Naive thymus-derived CD8-positive, alpha-beta T cell (primary cell): ENCODE data around the gene PBX3. TPM values are rescaled to one million over a fixed set of nuclear protein-coding genes. Genes with fewer than 3 reads are reported as not detected.

Experiments
- ATAC-seq, 2 donors: fragments of 150-1000 bp; cut with Tn5 transposase in 1 of 2; sonication (Bioruptor Pico), chemical (Tn5 transposase) in 1 of 2; 1 replicate in 1 of 2; 2 replicates in 1 of 2; pipeline ENCODE4 v1.10.0; 2021; ENCODE audit warnings: mild to moderate bottlenecking in 2 of 2, moderate library complexity in 2 of 2
- POLR2A ChIA-PET: fragments of 350-600 bp; sonication (Branson Sonifier 250); formaldehyde crosslinking; loops from one replicate; lab custom pipeline; 2021; ENCODE audit warnings: antibody characterized with exemption; lab: Charles Lee
- DNase-seq, 10 donors: peaks; one replicate each; pipeline versions ENCODE4 v3.0.0 to v3.0.0-alpha.2; 2020 to 2022
- H3K27ac Mint-ChIP-seq, 10 donors: one replicate each; pipeline ENCODE4 v1.8.0; 2020 to 2022; ENCODE audit warnings: mild to moderate bottlenecking in 10 of 10, mixed read lengths in 10 of 10, moderate library complexity in 4 of 10, inconsistent platforms in 1 of 10
- H3K27me3 Mint-ChIP-seq, 5 donors: one replicate each; pipeline ENCODE4 v1.8.0; 2021 to 2022; ENCODE audit warnings: mixed read lengths in 5 of 5
- H3K36me3 Mint-ChIP-seq, 3 donors: one replicate each; pipeline ENCODE4 v1.8.0; 2020 to 2022; ENCODE audit warnings: mixed read lengths in 3 of 3, mild to moderate bottlenecking in 2 of 3, inconsistent platforms in 1 of 3
- H3K4me1 Mint-ChIP-seq, 4 donors: one replicate each; pipeline ENCODE4 v1.8.0; 2021 to 2022; ENCODE audit warnings: mixed read lengths in 4 of 4
- H3K4me3 Mint-ChIP-seq, 10 donors: one replicate each; pipeline ENCODE4 v1.8.0; 2020 to 2022; ENCODE audit warnings: mild to moderate bottlenecking in 10 of 10, mixed read lengths in 10 of 10, moderate library complexity in 6 of 10, inconsistent platforms in 1 of 10
- H3K9me3 Mint-ChIP-seq, 9 donors: one replicate each; pipeline ENCODE4 v1.8.0; 2020 to 2022; ENCODE audit warnings: mixed read lengths in 9 of 9, mild to moderate bottlenecking in 3 of 9, inconsistent platforms in 1 of 9, moderate library complexity in 1 of 9
- polyA plus RNA-seq, 3 donors: library from polyadenylated mRNA; unstranded; fragments of 300-500 nt; fragmentation: Illumina TruSeq; gene quantifications; one replicate each; pipeline ENCODE4 v1.2.3, GENCODE V29; 2021
- total RNA-seq, 8 experiments: library from RNA in 2 of 8; stranded (reverse) in 2 of 8; gene quantifications; one replicate each; pipeline ENCODE4 v1.2.3 and lab custom pipeline; 2021 to 2026

The PBX3 gene
- total and polyA plus RNA-seq, 5 experiments from 2014 or later: 2.9 to 27.5 (median 4.2) TPM

GRCh38 chr9:125908136-125908535 is 161.0 kb downstream of the PBX3 start:
- no peak overlapping the region for H3K4me3 Mint-ChIP-seq
- no peak overlapping the region for H3K27ac Mint-ChIP-seq
- H3K36me3 Mint-ChIP-seq: no peaks in the 10 kb centered on the region
- no peaks in the 10 kb centered on the region for H3K9me3 Mint-ChIP-seq
- ATAC-seq (no peak), DNase-seq (no peak)
- POLR2A ChIA-PET: no interaction called here
- peaks cover 0 to 2% (median 0%) of the 10 kb centered on the region in 5 donors for H3K27me3 Mint-ChIP-seq
- peaks cover 0 to 8% (median 4%) of the 10 kb centered on the region in 4 donors for H3K4me1 Mint-ChIP-seq

GRCh38 chr9:125908966-125909365 is 161.8 kb downstream of the PBX3 start:
- H3K4me1 Mint-ChIP-seq: peaks cover 0 to 8% (median 4%) of the 10 kb centered on the region in 4 donors
- no peaks in the 10 kb centered on the region for H3K36me3 Mint-ChIP-seq
- H3K4me3 Mint-ChIP-seq: no peak overlapping the region
- H3K9me3 Mint-ChIP-seq: no peaks in the 10 kb centered on the region
- DNase-seq: no peak
- POLR2A ChIA-PET: no interaction called here
- H3K27ac Mint-ChIP-seq: no peak overlapping the region
- peaks cover 0 to 2% (median 0%) of the 10 kb centered on the region in 5 donors for H3K27me3 Mint-ChIP-seq
- ATAC-seq: no peak

- POLR2A ChIA-PET: no interaction called here
- no peak for DNase-seq
- Mint-ChIP-seq H3K27ac (no peak overlapping the region), H3K4me3 (no peak overlapping the region), H3K27me3 (peaks cover 0 to 2% (median 0%) of the 10 kb centered on the region in 5 donors), H3K36me3 (no peaks in the 10 kb centered on the region), H3K4me1 (peaks cover 0 to 3% (median 2%) of the 10 kb centered on the region in 4 donors), H3K9me3 (no peaks in the 10 kb centered on the region)
- ATAC-seq: no peak
Observed at GRCh38 chr9:125909459-125909858, 162.3 kb downstream of the PBX3 start.

- POLR2A ChIA-PET: no interaction called here
- Mint-ChIP-seq H3K4me1 (peaks cover 0 to 2% (median 0%) of the 10 kb centered on the region in 4 donors), H3K27ac (no peak overlapping the region), H3K36me3 (no peaks in the 10 kb centered on the region), H3K9me3 (no peaks in the 10 kb centered on the region), H3K27me3 (no peaks in the 10 kb centered on the region), H3K4me3 (no peak overlapping the region)
- ATAC-seq (no peak), DNase-seq (no peak)
Observed at GRCh38 chr9:125910286-125910685, 163.1 kb downstream of the PBX3 start.

GRCh38 chr9:125911861-125912644 is 164.9 kb downstream of the PBX3 start:
- no peak overlapping the region for H3K27ac Mint-ChIP-seq
- peaks cover 0 to 8% (median 3%) of the 10 kb centered on the region in 3 donors for H3K36me3 Mint-ChIP-seq
- POLR2A ChIA-PET: no interaction called here
- H3K4me1 Mint-ChIP-seq: peaks cover 0 to 5% (median 0%) of the 10 kb centered on the region in 4 donors
- no peak overlapping the region for H3K4me3 Mint-ChIP-seq
- ATAC-seq: no peak
- no peak for DNase-seq
- no peaks in the 10 kb centered on the region for H3K27me3 Mint-ChIP-seq
- H3K9me3 Mint-ChIP-seq: no peaks in the 10 kb centered on the region

GRCh38 chr9:125912667-125913066 is 165.5 kb downstream of the PBX3 start:
- POLR2A ChIA-PET: no interaction called here

GRCh38 chr9:125913551-125913950 is 166.4 kb downstream of the PBX3 start:
- POLR2A ChIA-PET: no interaction called here
- H3K36me3 Mint-ChIP-seq: peaks cover 0 to 8% (median 3%) of the 10 kb centered on the region in 3 donors
- H3K4me3 Mint-ChIP-seq: no peak overlapping the region
- no peaks in the 10 kb centered on the region for H3K27me3 Mint-ChIP-seq
- ATAC-seq (no peak), DNase-seq (no peak)
- no peaks in the 10 kb centered on the region for H3K9me3 Mint-ChIP-seq
- no peak overlapping the region for H3K27ac Mint-ChIP-seq
- H3K4me1 Mint-ChIP-seq: peaks cover 0 to 3% (median 0%) of the 10 kb centered on the region in 4 donors

More at GRCh38 chr9:125912667-125913066, 165.5 kb downstream of the PBX3 start:
- H3K4me1 Mint-ChIP-seq: peaks cover 0 to 5% (median 0%) of the 10 kb centered on the region in 4 donors
- H3K4me3 Mint-ChIP-seq: no peak overlapping the region
- ATAC-seq (no peak), DNase-seq (no peak)
- no peaks in the 10 kb centered on the region for H3K9me3 Mint-ChIP-seq
- no peaks in the 10 kb centered on the region for H3K27me3 Mint-ChIP-seq
- H3K36me3 Mint-ChIP-seq: peaks cover 0 to 8% (median 3%) of the 10 kb centered on the region in 3 donors
- no peak overlapping the region for H3K27ac Mint-ChIP-seq

GRCh38 chr9:125914411-125914810 is 167.2 kb downstream of the PBX3 start:
- peaks cover 3 to 8% (median 3%) of the 10 kb centered on the region in 3 donors for H3K36me3 Mint-ChIP-seq
- H3K9me3 Mint-ChIP-seq: no peaks in the 10 kb centered on the region
- peaks cover 0 to 3% (median 0%) of the 10 kb centered on the region in 4 donors for H3K4me1 Mint-ChIP-seq
- POLR2A ChIA-PET: no interaction called here
- H3K4me3 Mint-ChIP-seq: no peak overlapping the region
- H3K27ac Mint-ChIP-seq: no peak overlapping the region
- H3K27me3 Mint-ChIP-seq: no peaks in the 10 kb centered on the region
- ATAC-seq (no peak), DNase-seq (no peak)

- Mint-ChIP-seq H3K4me1 (peaks cover 0 to 3% (median 0%) of the 10 kb centered on the region in 4 donors), H3K9me3 (no peaks in the 10 kb centered on the region), H3K27me3 (no peaks in the 10 kb centered on the region), H3K27ac (peak overlapping the region in 1 of 10 donors; percentile 23), H3K36me3 (peaks cover 3 to 8% (median 3%) of the 10 kb centered on the region in 3 donors), H3K4me3 (no peak overlapping the region)
- DNase-seq (no peak), ATAC-seq (no peak)
- POLR2A ChIA-PET: no interaction called here
Observed at GRCh38 chr9:125915606-125916005, 168.4 kb downstream of the PBX3 start.

- ATAC-seq (no peak), DNase-seq (no peak)
- Mint-ChIP-seq H3K4me1 (peaks cover 0 to 3% (median 0%) of the 10 kb centered on the region in 4 donors), H3K36me3 (peaks cover 3 to 11% (median 3%) of the 10 kb centered on the region in 3 donors), H3K9me3 (no peaks in the 10 kb centered on the region), H3K27ac (no peak overlapping the region), H3K27me3 (no peaks in the 10 kb centered on the region), H3K4me3 (no peak overlapping the region)
- POLR2A ChIA-PET: interaction anchor here (0.7 kb wide), 1 partner anchor 130 kb away, joined by 3 read pairs; no protein-coding TSS in a partner anchor
Observed at GRCh38 chr9:125919565-125919964, 172.4 kb downstream of the PBX3 start.

GRCh38 chr9:125920402-125920801 is 173.2 kb downstream of the PBX3 start:
- H3K4me1 Mint-ChIP-seq: peaks cover 0 to 3% (median 0%) of the 10 kb centered on the region in 4 donors
- H3K27me3 Mint-ChIP-seq: no peaks in the 10 kb centered on the region
- no peak for ATAC-seq
- POLR2A ChIA-PET: no interaction called here
- DNase-seq: no peak
- H3K27ac Mint-ChIP-seq: no peak overlapping the region
- peaks cover 3 to 11% (median 3%) of the 10 kb centered on the region in 3 donors for H3K36me3 Mint-ChIP-seq
- no peak overlapping the region for H3K4me3 Mint-ChIP-seq
- no peaks in the 10 kb centered on the region for H3K9me3 Mint-ChIP-seq

GRCh38 chr9:125922854-125923253 is 175.7 kb downstream of the PBX3 start:
- H3K4me1 Mint-ChIP-seq: no peaks in the 10 kb centered on the region
- no peaks in the 10 kb centered on the region for H3K27me3 Mint-ChIP-seq
- no peak overlapping the region for H3K27ac Mint-ChIP-seq
- no peaks in the 10 kb centered on the region for H3K9me3 Mint-ChIP-seq
- no peak for ATAC-seq
- POLR2A ChIA-PET: interaction anchor here (0.6 kb wide), 1 partner anchor 209 kb away, joined by 4 read pairs; no protein-coding TSS in a partner anchor
- peaks cover 3 to 7% (median 3%) of the 10 kb centered on the region in 3 donors for H3K36me3 Mint-ChIP-seq
- no peak for DNase-seq
- H3K4me3 Mint-ChIP-seq: no peak overlapping the region

GRCh38 chr9:125924351-125924750 is 177.2 kb downstream of the PBX3 start:
- POLR2A ChIA-PET: no interaction called here
- H3K4me3 Mint-ChIP-seq: no peak overlapping the region
- no peaks in the 10 kb centered on the region for H3K4me1 Mint-ChIP-seq
- DNase-seq (no peak), ATAC-seq (no peak)
- no peaks in the 10 kb centered on the region for H3K27me3 Mint-ChIP-seq
- H3K9me3 Mint-ChIP-seq: no peaks in the 10 kb centered on the region
- no peak overlapping the region for H3K27ac Mint-ChIP-seq
- peaks cover 0 to 7% (median 4%) of the 10 kb centered on the region in 3 donors for H3K36me3 Mint-ChIP-seq
